Fibroblast of skin of left quadriceps (primary cell): ENCODE data around the gene CYB5R3.
A peak's percentile ranks its signal among the peaks of the same experiment; 100 is the strongest.
"Not testable (repeated sequence)": the region's sequence is repeated elsewhere in the genome, so short reads cannot be mapped to it uniquely, and the experiment has no call there.

Source experiments
- DNase-seq, 2 experiments: peaks; one replicate each; pipeline ENCODE4 v3.0.0-alpha.2; 2013; ENCODE audit warnings: low read depth in 2 of 2

CYB5R3 gene

DNA sequence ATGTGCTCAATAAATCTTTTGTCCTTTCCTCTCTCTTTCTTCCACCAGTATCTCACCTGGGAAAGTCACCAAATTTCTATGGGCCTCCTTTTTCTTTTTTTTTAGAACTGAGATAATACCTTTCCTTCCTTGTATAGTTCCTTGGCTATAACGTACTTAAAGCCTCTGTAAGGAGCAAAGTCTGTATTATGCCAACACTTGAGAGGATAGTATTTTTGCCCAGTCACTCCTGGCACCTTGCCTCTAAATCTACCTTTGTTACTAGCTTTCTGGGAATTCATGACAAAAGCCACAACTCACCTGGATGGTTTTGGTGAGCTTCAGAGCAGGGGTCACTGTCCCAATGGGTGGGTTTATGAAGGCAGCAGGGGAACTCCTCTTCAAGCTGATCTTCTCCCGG lies 46.7 kb downstream of the CYB5R3 start:
- no peak for DNase-seq

DNA sequence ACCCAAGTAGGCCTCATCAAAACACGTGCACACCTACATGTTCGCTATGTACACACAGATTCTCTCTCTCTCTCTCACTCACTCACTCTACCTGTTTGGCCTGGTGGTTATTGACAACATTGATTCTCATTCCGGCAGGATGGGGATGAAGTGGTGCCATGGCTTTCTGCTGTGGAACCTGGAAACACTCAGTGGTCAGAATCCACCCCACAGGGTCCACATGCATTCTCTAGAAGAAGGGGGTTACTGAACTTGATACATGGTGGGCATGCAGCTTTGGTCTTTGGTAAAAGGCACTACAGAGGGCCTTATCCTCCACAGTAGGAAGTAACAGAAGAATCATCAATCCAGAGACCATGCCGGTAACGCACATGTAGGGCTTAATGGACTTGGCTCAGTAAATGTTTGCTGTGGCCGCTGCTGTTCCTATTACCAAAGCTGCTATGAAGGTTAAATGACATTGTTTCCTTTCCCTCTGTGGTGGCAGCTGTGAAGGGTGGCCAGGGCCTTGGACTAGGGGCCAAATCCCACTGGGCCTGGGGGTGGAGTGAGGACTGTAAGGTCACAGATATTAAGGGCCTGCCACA lies 47.2 kb downstream of the CYB5R3 start:
- no peak for DNase-seq

DNA sequence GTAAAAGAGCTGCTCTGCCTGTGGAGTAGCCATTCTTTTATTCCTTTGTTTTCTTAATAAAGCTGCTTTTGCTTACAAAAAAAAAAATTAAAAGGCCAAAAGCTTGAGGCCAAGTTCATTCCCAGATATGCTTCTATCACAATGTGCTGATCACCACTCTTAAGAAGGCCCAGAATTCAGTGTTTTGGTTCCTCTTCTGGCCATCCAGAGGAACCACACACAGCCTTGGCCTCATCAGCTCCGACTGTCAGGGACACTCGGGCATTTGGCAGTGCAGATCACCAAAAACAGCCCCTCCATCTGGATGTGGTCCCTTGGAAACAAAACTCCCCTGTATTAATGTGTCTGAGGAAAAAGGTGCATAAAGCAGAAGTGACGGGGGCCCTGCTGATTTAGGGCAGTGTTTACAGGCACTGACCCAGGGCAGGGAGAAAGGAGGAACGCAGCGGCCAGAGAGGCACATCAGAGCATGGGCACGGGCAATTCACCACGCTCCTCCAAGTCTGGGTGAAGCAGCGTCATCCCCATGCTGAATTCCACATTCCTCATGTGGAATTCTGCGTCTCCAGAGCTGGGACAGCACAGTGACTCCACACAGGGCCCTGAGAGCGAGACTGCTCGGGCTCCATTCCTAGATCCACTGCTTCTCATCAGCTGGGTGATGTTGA lies 52.2 kb downstream of the CYB5R3 start:
- no peak for DNase-seq

DNA sequence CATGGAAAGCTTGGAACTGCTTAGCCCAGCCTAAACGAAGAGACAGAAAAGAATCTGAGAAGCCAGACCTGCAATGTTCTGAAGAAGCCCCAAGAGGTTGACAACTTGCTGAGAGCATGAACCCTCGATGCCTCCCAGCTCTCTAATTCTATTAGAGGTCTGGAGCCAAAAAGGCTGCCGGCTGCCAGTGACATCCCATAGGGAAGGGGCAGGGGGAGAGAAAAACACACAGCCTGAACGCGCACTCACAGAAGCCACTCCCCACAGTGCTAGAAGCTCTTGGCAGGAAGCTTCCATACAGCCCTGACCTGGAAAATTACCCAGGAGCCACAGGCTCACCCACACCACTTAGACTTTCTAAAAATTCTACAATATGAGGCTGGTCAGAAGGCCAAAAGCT lies 52.9 kb downstream of the CYB5R3 start:
- DNase-seq, result no peak

DNA sequence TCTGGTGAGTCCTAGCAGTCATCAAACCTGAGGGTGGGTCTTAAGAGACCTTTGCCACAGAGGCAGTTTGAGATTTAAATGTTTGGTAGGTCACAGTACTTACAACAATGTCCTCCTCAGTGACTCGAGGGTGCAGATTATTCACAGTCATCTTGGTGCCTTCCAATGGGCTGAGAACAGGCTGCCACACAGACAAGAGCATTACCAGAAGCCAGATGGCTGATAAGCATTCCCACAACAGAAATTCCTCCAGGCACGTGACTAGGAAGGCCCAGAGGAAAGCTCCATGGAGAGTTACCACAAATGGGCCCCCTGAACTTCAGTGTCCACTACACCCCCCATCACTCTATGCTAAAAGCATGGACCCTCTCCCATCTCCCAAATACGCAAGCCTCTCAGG lies 53.8 kb downstream of the CYB5R3 start:
- DNase-seq, result no peak

DNA sequence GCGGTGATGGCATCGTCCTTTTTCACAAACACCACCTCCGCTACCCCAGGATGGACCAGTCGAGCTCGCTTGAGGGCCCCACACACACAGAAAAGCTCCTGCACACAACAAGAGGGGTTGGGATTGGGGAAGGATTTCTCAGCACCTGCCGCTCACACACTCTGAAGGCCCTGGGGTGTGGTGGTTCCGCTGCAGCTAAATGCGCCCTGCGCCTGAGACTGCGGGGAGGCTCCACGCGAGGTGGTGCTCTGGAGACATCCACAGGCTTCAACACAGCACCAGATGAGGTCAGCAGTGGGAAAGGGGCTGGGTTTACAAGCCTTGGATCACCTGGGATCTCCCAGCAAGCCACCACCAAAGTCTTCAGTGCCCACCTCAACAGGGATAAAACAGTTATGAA lies 57.2 kb downstream of the CYB5R3 start:
- DNase-seq, result no peak

DNA sequence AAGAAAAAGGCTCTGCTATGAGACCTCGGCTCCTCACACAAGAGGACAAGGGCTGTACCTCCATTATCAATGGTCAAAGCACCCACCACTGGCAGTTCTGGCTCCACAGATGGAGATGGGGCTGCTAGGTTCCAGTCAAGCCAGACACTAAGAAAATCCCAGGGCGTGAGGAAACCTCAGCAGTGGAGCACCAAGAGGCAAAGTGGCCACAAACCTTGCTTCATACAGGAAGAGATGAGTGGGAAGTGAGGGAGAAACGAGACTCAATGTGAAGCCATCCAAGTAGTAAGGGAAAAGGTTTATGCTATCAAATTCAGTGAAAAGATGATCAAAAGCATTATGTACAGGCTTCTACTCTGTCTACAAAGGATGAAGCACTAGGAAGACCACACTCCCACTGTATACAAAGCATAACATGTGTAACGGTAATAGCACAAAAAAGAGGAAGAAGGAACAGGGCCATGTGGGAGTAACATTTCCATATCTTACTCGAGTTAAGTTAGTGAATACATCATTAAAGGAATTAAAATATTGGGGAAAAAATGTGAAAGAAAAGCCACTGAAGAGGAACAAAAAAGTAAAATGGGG lies 61.5 kb downstream of the CYB5R3 start:
- DNase-seq, result no peak

DNA sequence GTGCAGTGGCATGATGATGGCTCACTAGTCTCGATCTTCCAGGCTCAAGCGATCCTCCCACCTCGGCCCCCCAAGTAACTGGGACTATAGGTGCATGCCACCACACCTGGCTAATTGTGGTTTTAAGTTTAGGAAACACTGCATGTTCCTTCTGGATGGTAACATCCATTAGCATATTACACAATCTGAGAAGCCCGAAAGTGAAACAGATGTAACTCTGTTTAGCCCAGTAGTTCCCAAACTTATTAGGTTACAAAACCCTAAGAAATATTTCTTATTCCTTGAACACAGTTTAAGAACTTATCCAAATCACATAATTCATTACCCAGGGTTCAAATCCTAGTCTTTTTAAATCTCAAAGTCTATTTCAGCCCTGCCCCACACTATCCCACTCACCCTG lies 62.8 kb downstream of the CYB5R3 start:
- DNase-seq, result no peak

DNA sequence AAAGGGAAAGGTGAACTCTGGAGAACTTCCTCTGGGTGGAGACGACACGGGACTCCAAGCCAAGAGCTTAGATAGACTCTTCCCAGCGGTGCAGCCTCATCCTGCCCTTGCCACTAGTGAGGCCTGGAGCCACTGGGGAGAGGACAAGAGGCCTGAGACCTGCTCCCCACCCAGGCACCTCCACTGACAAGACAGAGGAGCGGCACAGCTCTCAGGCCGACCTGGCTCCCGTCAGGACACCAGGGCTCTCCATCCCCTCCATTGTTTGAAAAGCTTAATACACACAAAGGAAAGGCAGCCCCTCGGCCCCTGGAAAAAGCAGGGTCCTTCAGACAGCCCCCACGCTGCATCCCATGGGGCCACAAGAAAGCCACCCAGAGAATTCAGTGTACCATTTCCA lies 64.1 kb downstream of the CYB5R3 start:
- DNase-seq, result no peak

DNA sequence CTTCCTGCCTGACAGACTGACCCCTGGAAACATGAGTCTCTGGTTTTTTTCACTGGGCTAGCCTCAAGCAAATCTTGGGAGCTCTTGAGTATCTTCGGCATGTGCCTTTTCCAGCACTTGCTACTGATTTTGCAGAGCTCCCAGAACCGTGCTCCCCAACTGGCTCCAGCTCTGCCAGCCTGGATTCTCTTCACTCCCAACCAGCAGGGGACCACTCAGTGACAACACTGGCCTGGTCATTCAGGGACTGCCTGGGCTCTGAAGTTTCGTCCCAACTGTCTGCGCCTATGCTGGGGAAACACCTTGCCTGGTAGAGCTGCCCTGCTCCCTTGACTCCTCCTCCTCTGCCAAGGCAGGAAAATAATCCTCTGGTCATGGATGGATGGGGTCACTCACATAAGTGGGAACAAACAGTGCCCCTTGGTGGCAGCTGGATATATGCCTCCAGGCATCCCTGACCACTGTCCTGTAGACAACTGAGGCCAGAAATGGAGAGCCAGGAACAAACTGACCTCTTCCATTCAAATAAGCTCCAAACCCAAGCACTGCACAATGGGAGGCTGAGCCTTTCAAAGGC lies 64.7 kb downstream of the CYB5R3 start:
- no peak for DNase-seq

DNA sequence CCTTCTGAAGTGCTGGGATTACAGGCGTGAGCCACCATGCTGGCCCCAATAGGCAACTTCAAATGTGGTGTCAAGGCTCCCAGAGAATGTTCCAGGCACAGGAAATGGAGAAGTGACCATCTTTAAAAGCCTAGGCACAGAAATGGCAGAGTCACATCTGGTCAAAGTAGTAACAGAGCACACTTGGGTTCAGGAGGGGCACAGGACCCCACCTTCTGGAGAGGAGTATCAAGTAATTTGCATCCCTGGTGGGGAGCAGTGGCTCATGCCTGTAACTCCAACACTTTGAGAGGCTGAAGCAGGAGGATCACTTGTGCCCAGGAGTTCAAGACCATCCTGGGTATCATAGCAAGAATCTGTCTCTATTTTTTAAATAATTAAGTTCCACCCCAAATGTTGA lies 66.2 kb downstream of the CYB5R3 start:
- no peak for DNase-seq

DNA sequence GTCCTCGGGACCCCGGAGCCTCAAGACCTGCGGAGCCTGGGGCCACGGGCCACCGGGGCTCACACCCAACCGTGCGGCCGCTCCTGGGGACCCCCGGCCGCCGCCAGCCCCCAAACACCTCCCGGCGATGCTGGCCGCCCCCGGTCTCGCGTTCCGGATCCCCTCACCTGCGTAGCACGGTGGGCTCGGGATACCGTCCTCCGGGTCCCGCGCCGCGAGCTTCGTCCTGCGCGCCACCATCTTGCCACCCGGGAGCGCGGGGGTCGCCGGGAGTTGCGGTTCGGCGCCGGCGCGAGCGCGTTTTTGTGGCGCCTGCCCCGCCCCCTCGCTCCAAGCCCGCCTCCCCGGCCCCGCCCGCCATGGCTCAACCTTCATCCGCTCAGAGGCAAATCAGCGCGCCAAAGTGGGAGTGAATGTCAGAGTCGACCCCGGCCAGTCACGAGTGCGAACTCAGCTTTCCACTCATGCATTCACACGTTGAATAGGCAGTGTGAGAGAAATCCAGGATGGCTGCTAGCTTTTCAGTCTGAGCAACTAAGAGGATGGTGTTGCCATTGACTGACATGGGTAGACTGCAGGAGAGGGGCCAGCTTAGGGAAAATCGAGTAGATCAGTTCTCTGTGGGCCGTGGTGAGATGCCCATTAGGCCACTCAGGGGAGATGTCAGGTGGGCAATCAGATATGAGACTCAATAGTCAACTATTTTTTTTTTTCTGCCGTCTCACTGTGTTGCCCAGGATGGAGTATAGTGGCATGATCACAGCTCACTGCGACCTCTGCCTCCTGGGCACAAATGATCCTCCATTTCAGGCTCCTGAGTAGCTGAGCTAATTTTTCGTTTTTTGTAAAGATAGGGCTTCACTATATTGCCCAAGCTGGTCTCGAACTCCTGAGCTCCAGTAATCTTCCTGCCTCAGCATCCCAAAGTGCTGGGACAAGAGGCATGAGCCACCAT lies 67.2 kb downstream of the CYB5R3 start:
- DNase-seq, result peak; percentile 14 to 29

DNA sequence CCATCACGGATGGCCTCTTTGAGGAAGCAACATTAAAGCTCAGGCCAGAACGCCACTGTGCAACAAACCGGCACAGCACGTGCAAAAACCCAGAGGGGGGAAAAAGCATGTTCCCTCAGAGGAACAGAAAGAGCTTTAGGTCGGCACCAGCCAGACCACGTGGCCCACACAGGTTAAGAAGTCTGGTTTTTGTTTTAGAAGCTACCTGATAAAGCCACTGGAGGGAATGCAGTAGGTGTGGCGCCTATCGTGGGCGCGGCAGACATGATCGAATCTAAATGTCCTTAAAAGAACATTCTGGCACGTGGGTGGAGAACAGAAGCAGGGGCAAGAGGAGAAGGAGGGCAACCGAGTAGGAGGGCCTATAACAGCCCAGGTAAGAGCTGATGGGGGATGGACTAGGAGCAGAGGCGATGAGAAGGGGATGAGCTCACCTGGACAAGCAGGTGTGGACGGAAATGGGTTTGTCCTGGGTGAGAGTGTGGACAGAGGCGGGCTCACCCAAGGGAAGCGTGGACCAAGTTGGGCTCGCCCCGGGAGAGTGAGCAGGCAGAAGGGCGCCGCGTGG lies 67.9 kb downstream of the CYB5R3 start:
- not testable (repeated sequence) for DNase-seq

DNA sequence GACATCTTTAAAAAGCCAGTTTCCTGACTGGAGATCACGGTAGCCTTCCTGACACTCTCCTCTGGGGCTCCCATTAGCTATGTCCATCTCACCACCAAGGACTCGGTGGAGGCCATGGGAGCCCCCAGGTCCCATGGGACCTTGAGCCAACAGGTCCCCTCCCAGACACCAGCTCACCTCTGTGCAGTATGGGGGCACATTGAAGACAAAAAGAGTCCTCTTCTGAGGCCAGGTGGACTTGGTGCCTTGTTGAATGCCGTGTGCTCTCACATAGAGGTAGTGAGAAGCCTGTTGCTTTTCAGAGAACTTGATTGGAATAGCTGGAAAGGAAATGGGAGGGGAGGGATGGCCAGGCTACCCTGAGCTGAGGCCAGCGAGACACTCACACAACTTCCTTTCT lies 69.2 kb downstream of the CYB5R3 start:
- DNase-seq, result not testable (repeated sequence)

DNA sequence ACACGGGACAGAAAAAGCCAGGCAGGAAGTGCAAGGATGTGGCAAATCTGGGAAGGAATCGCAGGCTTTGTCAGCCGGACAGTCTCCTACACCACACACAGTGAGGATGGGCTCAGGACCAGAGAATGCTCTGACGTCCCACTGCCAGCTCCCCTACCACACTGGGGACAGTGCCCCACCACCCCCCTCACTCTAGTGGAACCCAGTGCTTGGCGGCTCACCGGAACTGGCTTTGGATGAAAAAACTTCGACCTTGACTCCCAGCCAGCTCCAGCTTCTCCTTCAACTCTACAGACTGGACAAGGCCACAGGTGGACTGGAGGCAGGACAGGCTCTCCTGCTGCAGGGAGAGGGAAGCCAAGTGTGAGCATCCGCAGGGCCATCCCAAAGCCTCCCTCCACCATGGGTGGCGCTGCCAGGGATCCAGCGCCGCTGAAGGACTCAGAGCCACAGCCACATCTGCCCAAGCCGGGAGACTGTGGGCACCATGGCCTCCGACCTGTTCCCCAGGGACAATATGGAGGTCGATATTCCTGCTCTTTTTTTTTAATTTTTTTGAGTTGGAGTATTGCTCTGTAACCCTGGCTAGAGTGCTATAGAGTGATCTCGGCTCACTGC lies 71.5 kb downstream of the CYB5R3 start:
- no peak for DNase-seq

DNA sequence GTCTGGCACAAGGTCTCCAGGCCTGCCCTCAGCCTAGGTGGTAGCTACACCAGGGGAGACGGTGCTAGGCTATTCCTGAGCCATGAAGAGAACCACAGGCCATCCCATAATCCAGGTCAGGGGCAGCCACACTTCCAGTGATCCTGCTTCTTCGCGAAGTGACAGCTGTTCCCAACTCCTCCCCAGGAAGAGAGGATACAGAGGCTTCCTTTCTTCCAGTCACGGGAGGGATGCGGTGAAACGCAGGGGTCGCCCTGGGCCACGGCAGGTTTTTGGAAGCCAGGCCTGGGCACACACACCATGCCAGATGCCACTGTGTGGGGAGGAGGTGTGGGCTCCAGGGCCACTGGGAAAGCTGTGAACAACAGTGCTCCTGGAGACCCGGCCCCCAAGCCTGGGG lies 72.1 kb downstream of the CYB5R3 start:
- not testable (repeated sequence) for DNase-seq

DNA sequence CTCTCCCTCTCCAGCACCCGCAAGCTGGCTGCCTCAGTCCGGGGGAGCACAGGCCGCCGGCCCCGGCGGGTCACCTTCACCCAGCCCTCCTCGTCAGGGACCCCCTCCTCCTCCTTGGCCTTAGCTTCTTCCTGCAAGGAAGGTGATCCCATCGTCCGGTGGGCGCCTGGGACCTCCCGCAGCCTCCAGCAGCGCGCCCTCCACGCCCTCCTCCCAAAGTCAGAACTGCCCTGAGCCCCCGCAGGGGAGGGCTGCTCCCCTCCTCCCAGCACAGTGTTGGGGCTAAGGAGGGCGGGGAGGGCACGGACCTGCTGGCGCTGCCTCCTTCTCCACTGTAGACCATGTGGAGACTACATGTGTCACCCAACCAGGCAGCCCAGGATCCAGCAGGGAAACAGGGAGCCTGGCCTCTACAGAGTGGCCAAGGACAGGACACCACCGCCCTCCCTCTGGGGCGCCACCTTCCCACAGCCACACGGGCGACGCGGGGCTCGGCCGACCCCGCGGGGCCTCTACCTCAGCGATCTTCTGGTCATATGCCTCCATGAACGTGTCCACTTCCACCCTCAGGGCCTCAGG lies 73.1 kb downstream of the CYB5R3 start:
- DNase-seq, result not testable (repeated sequence)

DNA sequence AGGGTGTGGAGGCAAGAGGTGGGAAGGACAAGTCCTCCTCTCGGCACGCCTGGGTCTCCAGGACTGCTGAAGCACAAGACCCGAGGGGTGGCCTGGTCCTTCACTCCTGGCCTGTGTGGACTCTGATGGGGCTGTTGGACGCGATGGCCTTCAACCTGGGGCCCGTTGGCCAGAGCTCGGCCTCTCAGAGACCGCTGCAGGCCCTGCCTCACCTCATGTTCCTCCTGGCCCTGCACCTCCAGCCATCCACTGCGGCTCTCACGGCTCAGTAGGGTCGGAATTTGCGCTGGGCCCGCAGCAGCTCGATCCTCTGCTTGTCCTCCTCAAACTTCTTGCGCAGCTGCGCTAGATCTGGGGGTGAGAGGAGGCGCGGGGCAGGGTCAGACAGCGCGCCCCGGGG lies 74.7 kb downstream of the CYB5R3 start:
- DNase-seq, result not testable (repeated sequence)

DNA sequence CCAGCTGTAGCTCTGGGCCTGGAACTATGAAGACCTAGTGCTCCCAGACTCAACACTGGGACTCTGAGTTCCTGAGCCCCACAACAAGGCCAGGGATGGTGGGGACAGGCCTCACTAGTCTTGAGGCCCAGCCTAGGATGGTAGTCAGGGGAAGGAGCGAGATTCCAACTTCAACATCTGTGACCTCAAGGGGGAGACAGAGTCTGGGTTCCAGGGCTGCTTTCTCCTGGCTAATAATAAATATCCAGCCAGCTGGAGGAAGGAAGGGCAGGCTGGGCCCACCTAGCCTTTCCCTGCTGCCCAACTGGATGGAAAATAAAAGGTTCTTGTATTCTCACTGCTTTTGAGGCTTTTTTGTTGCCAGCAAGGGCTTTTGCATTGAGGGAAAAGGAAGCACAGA lies 75.1 kb downstream of the CYB5R3 start:
- DNase-seq, result not testable (repeated sequence)

DNA sequence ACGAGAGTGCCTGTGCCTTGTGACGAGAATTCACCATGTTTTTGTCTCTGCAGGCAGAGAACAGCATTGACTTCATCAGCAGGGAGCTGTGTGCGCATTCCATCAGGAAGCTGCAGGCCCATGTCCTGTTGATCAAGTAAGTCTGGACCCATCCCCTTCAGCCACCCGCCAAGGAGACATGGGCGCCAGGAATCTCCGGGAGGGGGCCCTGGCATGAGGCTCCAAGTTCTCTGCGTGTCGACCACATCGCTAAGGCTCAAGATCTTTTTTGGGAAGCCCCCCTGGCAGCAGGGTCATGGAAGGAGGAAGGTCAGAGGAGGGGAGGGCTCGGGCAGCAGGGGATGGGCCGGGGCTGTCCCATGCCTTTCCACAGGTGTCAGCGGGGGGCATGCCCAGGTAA lies 78.1 kb downstream of the CYB5R3 start:
- DNase-seq, result not testable (repeated sequence)

DNA sequence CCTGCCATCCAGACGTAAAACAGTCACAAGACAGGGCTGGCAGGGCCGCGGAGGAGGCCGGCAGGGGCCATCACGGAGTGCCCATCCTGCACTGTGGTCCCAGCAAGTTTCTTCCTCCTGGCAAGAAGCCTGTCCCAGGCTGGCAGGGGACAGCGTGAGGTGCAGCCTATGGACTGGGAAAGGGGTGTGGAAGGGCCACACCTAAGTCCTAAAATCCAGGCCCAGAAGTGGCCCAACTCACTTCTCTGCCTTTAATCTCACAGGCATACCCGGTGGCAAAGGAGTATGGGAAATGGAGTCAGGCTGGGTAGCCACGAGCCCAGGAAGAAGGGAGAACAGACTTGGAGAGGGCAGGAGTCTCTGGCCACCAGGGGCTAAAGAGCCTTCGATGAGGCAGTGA lies 78.6 kb downstream of the CYB5R3 start:
- DNase-seq, result not testable (repeated sequence)
